ENCODE results near the gene NUMBL.
"Not testable (repeated sequence)": the region's sequence is repeated elsewhere in the genome, so short reads cannot be mapped to it uniquely, and the experiment has no call there.

NUMBL gene

DNA sequence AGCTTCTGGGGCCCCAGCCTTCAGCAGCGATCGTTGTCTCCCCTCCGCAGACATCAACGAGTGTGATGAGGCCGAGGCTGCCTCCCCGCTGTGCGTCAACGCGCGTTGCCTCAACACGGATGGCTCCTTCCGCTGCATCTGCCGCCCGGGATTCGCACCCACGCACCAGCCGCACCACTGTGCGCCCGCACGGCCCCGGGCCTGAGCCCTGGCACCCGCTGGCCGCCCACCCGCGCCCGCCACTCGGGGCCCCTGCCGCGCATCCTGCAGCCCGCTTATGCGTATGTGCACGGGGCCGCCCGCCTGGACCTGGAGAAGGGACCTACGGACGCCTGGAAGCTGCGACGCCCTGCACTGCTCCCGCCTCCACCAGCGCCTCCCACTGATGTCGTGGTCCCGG, 61.1 kb downstream of the NUMBL start:
- no peak for DNase-seq (ENCODE audit: low read depth in 2 of 2)

DNA sequence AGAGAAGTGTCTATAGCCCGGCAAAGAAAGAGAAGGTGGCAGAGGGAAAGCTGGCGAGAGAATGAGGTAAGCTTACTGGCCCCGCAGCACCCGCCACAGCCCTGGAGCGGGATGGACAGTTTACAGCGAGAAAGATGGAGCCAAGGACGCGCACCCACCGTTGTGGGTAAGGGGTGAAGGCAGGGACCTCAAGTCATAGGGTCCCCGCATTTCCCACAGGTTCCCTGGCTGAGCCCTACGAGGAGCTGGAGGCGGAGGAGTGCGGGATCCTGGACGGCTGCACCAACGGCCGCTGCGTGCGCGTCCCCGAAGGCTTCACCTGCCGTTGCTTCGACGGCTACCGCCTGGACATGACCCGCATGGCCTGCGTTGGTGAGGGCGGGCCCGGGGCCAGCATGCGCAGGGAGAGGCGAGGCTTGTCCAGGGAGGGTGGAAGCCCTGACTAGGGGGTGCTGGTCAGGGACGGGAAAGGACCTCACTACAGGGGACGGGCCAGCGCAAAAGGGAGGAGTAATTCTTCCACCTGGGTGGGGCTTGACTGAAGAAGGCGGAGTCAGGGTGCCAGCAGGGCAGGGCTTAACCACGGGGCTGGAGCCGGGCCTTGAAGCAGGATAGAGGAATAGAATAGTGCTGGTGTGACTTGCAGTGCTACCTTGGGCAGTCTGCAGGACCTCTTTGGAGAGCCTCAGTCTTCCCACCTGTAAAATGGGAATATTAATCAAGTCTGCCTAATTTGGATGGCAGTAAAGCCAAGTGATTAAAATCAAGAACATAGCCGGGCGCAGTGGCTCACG, 62.8 kb downstream of the NUMBL start:
- DNase-seq (ENCODE audit: low read depth in 2 of 2), result no peak

DNA sequence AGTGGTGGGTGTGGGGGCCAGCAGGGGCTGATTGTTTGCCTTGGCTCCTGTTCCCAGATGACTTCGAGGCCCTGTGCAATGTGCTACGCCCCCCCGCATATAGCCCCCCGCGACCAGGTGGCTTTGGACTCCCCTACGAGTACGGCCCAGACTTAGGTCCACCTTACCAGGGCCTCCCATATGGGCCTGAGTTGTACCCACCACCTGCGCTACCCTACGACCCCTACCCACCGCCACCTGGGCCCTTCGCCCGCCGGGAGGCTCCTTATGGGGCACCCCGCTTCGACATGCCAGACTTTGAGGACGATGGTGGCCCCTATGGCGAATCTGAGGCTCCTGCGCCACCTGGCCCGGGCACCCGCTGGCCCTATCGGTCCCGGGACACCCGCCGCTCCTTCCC, 63.5 kb downstream of the NUMBL start:
- no peak for DNase-seq (ENCODE audit: low read depth in 2 of 2)

DNA sequence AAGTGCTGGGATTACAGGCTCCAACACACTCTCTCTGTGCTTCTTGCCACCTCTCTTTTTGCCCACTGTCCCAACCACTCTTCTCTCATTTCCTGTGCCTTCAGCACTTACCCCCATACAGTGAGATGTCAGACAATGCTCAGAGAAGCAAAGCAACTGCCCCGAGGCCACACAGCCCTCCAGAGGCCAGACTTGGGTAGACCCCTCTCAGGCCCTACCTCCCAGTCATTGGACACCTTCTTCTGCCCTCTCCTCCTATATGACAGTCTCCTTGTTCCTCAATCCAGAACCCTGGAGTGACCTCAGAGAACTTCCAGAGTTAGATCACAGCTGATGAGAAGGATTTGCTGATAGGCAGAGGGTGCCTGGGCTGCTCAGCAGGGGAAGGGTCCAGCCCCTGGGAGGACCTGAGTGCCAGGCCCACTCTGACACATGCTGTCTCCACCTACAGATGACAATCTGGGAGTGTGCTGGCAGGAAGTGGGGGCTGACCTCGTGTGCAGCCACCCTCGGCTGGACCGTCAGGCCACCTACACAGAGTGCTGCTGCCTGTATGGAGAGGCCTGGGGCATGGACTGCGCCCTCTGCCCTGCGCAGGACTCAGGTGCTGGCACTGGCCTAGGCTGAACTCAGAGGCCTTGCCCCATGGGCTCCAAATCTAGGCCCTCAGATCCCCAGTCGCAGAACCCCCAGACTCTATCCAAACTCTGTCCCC, 64.9 kb downstream of the NUMBL start:
- DNase-seq (ENCODE audit: low read depth in 2 of 2), result no peak

DNA sequence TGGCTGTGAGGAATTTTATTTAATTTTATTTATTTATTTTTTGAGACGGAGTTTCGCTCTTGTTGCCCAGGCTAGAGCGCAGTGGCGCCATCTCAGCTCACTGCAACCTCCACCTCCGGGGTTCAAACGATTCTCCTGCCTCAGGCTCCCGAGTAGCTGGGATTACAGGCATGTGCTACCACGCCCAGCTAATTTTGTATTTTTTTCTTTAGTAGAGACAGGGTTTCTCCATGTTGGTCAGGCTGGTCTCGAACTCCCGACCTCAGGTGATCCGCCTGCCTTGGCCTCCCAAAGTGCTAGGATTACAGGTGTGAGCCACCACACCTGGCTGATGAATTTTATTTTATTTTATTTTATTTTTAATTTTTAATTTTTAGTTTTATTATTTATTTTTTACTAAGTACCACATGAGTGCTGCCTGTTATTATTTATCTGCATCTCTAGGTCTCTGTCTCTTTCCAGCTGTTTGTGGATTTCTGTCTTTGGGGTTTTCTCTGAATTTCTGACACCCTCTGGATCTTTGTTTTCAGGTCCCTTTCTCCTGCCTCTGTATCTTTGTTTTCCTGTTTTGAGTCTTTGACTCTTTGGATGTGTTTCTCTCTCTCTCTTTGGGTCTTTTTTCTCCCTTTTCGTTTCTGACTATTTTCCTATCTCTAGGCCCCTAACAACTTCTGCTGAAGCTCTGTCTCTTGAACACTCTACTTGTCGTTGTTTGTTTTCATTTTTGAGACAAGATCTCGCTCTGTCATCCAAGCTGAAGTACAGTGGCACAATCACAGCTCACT, 65.9 kb downstream of the NUMBL start:
- DNase-seq (ENCODE audit: low read depth in 2 of 2), result not testable (repeated sequence)

DNA sequence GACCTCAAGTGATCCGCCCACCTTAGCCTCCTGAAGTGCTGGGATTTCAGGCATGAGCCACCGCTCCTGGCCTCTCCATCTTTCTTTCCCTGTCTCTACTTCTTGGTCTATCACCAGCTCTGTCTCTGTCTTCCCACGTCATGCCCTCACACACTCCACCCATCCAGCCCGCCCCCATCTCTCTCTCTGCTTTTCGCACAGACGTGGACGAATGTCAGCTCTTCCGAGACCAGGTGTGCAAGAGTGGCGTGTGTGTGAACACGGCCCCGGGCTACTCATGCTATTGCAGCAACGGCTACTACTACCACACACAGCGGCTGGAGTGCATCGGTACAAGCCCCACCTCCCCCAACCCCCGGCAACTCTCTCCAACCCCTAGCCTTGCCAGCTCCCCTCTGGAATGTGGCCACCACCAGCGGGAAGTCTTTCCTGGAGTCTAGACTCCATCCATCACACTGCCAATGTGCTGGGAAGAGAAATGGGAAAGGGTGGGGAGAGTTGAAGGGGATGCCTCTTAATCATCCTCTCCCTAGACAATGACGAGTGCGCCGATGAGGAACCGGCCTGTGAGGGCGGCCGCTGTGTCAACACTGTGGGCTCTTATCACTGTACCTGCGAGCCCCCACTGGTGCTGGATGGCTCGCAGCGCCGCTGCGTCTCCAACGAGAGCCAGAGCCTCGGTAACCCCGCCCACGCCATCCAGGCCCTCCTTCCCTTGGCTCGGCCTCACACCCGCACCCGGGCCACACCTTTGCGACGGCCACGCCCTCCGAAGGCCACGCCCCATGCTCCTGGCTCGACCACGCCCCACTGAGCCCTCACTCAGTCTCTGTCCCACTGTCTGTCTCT, 66.8 kb downstream of the NUMBL start:
- DNase-seq (ENCODE audit: low read depth in 2 of 2), result no peak

DNA sequence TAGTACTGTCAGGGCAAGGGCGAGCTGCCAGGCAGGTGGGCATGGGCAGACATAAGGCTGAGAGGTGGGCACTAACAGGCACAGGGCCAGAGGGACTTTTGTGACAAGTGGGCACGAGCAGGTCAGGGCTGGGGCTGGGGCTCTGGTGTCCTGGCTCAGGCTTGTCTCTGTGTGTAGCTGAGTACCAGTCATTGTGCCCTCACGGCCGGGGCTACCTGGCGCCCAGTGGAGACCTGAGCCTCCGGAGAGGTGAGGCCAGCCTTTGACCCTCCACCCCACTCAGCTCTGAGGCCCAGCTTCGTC, 67.7 kb downstream of the NUMBL start:
- DNase-seq (ENCODE audit: low read depth in 2 of 2), result no peak

DNA sequence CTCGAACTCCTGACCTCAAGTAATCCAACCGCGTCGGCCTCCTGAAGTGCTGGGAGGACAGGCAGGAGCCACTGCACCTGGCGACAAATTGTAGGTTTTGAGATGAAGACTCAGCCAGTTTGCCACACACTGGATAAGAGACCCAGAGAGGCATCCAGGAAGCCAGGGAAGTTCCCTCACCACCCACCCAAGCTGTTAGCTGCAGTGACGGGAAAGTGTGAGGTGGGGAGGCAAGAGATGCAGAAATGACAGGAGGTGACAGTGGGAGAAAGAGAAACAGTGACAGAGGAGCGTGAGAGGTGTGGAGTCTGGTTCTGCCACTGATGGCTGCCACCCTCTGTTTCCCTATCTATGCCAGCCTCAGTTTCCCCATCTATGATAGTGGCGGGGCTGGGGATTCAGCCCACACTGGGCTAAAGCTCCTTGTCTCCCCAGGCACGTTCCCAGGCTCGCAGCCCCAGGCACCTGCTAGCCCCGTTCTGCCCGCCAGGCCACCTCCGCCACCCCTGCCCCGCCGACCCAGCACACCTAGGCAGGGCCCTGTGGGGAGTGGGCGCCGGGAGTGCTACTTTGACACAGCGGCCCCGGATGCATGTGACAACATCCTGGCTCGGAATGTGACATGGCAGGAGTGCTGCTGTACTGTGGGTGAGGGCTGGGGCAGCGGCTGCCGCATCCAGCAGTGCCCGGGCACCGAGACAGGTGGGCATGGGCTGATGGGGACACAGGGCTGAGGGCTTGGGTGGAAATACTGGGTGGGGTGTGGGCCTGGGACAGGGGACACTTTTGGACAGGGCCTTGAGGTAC, 68.3 kb downstream of the NUMBL start:
- DNase-seq (ENCODE audit: low read depth in 2 of 2), result no peak

DNA sequence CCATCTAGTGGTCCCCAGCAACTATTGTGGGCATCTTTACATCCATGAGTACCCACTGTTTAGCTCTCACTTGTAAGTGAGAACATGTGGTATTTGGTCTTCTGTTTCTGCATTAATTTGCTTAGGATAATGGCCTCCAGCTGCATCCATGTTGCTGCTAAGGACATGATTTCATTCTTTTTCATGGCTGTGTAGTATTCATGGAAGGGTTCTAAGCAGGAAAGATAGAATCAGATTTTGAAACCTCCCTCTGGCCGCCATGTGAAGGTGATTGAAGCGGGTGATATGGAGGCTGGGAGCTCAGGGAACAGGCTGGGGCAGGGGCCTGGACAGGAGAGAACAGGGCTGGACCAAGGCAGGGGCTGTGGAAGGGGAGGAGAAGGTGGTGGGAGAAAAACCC, 69.2 kb downstream of the NUMBL start:
- DNase-seq (ENCODE audit: low read depth in 2 of 2), result no peak

DNA sequence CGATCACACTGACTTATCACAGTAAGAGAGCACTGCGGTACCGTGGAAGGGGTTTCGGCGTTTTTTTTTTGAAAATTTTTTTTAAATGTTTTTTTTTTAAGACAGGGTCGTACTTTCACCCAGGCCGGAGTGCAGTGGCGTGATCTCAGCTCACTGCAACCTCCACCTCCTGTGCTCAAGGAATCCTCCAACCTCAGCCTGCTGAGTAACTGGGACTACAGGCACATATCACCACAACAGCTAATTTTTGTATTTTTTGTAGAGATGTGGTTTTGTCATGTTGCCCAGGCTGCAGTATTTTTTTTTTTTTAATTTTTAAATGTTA, 70.3 kb downstream of the NUMBL start:
- DNase-seq (ENCODE audit: low read depth in 2 of 2), result no peak

DNA sequence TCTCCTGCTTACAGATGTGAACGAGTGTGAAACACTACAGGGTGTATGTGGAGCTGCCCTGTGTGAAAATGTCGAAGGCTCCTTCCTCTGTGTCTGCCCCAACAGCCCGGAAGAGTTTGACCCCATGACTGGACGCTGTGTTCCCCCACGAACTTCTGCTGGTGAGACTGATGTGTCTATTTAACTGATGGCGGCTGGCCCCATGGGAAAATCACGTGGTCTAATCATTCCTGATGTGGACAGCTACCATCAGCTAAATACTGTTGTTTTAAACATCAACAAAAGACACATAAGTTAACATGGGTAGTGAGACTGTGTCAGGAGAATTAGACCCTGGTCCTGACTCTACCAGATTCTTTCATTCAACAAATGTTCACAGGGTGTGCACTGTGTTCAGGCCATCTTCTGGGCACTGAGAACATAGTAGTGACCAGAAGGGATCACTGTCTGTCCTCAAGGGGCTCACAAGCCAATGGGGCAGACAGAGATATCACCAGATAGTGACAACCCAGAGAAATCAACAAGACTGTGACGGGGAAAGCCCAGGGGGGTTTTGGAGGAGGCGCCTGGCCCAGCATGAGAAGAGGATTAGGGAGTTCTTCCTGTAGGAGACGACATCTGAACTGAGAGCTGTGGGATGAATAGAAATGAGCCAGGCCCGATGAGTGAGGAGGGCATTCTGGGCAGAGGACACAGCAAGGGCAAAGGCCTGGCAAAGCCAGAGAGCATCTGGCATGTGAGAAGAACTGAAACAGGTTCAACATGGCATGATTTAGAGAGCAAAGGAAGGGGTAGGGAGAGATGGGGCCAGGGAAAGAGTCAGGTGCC, 70.9 kb downstream of the NUMBL start:
- DNase-seq (ENCODE audit: low read depth in 2 of 2), result no peak

DNA sequence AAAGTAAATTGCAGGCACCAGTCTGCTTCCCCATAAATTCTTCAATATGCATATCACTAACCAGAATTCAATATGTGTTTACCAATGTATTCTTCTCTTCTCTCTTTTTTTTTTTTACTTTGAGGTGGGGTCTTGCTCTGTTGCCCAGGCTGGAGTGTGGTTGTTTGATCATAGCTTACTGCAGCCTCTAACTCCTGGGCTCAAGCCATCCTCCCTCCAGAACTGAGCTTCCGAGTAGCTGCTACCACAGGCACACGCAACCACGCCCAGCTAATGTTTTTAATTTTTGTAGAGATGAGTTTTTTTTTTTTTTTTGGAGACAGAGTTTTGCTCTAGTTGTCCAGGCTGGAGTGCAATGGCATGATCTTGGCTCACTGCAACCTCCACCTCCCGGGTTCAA, 72.5 kb downstream of the NUMBL start:
- DNase-seq (ENCODE audit: low read depth in 2 of 2), result no peak

DNA sequence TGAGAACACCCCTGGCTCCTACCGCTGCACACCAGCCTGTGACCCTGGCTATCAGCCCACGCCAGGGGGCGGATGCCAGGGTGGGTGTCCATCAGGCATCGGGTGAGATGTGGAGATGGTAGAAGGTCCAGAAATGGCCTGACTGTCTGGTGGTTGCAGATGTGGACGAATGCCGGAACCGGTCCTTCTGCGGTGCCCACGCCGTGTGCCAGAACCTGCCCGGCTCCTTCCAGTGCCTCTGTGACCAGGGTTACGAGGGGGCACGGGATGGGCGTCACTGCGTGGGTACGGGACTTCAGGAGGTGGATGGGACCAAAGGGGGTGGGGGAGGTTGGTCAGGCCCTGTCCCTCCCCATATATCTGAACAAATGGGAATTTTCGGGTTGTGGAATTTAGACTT, 73.5 kb downstream of the NUMBL start:
- no peak for DNase-seq (ENCODE audit: low read depth in 2 of 2)

DNA sequence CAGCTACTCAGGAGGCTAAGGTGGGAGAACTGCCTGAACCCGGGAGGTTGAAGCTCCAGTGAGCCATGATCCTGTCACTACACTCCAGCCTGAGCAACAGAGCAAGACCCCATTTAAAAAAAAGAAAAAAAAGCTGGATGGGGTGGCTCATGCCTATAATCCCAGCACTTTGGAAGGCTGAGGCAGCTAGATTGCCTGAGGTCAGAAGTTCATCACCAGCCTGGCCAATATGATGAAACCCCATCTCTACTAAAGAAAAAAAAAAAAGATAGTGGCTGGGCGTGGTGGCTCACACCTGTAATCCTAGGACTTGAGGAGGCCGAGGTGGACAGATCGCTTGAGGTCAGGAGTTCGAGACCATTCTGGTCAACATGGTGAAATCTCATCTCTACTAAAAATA, 74.3 kb downstream of the NUMBL start:
- no peak for DNase-seq (ENCODE audit: low read depth in 2 of 2)
